Muscle of leg (tissue), 11 donors: ENCODE results near the gene TEX35. TPM values are rescaled to one million over a fixed set of nuclear protein-coding genes. Genes with fewer than 3 reads are reported as not detected.
"Not testable (repeated sequence)": the region's sequence is repeated elsewhere in the genome, so short reads cannot be mapped to it uniquely, and the experiment has no call there.

Experiments
- DNase-seq: peaks from one replicate; pipeline ENCODE4 v3.0.0; 2013
- H3K27ac ChIP-seq: one replicate; pipeline ENCODE4 v1.5.1; 2013; ENCODE audit warnings: mild to moderate bottlenecking, low read length, control low read depth
- H3K27me3 ChIP-seq: one replicate; pipeline ENCODE4 v1.6.1; 2013; ENCODE audit warnings: low read length; ENCODE audit not compliant: control insufficient read depth, insufficient read depth
- H3K36me3 ChIP-seq: one replicate; pipeline ENCODE4 v1.6.1; 2013; ENCODE audit warnings: low read length; ENCODE audit not compliant: control insufficient read depth, insufficient read depth
- H3K4me1 ChIP-seq: one replicate; pipeline ENCODE4 v1.6.1; 2013; ENCODE audit warnings: low read length; ENCODE audit not compliant: control insufficient read depth, insufficient read depth
- H3K4me3 ChIP-seq: one replicate; pipeline ENCODE4 v1.5.1; 2013; ENCODE audit warnings: low read length, control low read depth
- H3K9me3 ChIP-seq: replicated peaks from 2 replicates; pipeline ENCODE4 v1.6.1; 2013; ENCODE audit warnings: low read depth, low read length; ENCODE audit not compliant: control insufficient read depth
- WGBS: methylation state at CpG from one replicate; pipeline ENCODE4 v1.1.5; 2013; ENCODE audit warnings: missing lambda C conversion rate; ENCODE audit not compliant: insufficient coverage; 5-methylcytosine and 5-hydroxymethylcytosine counted together
- polyA plus RNA-seq, 8 donors: library from polyadenylated mRNA; unstranded; fragments of 120-200 nt; gene quantifications; one replicate each; pipeline versions ENCODE4 v1.2.1 to v1.2.3, GENCODE V29; 2013; ENCODE audit warnings: inconsistent platforms in 1 of 8, low replicate concordance in 1 of 8; ENCODE audit not compliant: insufficient read length in 8 of 8, insufficient read depth in 1 of 8
- total RNA-seq: library from RNA; stranded (reverse); fragments of 120-200 nt; gene quantifications from one replicate; pipeline ENCODE4 v1.2.4, GENCODE V29; 2013

The TEX35 gene
- total and polyA plus RNA-seq, 9 donors: 0.13 to 0.18 TPM; not detected in 7

DNA sequence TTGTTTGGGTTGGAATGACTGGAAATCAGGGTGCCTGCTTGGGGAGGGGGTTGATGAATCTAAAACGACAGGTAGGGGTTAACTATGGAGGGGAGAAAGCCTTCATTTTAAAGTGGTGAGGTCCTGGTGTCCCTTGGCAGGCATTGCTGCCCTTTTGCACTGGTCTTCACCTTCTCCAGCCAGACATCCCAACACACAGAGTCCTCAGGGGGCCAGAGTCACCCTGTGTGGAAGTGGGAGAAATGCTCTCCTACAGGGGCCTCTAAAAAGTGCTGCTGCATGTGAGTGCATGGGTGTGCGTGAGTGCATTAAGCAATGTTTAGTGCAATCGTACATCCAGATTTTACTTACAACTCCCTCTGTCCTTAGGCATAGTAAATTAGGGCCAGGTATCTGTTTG is 39.0 kb downstream of the TEX35 start:
- H3K36me3 ChIP-seq: peaks cover 14% of the 10 kb centered on the region
- 100% methylated on average over 1 of the region's 3 CpGs for WGBS
- H3K4me1 ChIP-seq: no peaks in the 10 kb centered on the region
- no peak overlapping the region for H3K4me3 ChIP-seq
- peaks cover 5% of the 10 kb centered on the region for H3K9me3 ChIP-seq
- DNase-seq: no peak
- H3K27me3 ChIP-seq: no peaks in the 10 kb centered on the region
- H3K27ac ChIP-seq: no peak overlapping the region

- DNase-seq: no peak
- Histone ChIP-seq H3K4me3 (no peak overlapping the region), H3K27ac (no peak overlapping the region), H3K36me3 (peaks cover 6% of the 10 kb centered on the region), H3K9me3 (peaks cover 5% of the 10 kb centered on the region), H3K4me1 (no peaks in the 10 kb centered on the region), H3K27me3 (no peaks in the 10 kb centered on the region)
- whole genome bisulfite sequencing: 93% methylated on average over 3 of the region's 3 CpGs
Measured at GRCh38 chr1:178552856-178553255, 39.9 kb downstream of the TEX35 start.

DNA sequence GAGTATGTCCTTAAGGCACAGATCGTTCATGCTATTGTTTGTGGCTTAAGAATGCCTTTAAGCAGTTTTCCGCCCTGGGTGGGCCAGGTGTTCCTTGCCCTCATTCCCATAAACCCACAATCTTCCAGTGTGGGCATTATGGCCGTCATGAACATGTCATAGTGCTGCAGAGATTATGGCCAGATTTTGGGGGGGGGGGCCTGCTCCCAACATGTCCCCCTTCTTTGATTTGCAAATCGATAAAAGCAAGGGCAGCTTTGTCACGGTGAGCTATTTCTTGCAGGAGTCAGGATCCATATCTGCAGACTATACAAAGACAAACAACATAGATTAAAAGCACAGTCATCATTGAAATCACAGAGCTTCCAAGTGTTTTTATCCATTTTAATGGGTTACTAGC is 41.4 kb downstream of the TEX35 start:
- H3K27ac ChIP-seq, H3K4me1 ChIP-seq, H3K36me3 ChIP-seq, DNase-seq, H3K9me3 ChIP-seq, H3K4me3 ChIP-seq, H3K27me3 ChIP-seq: not testable (repeated sequence)
- whole genome bisulfite sequencing: 100% methylated on average over 2 of the region's 5 CpGs

- not testable (repeated sequence) for H3K27me3 ChIP-seq, H3K27ac ChIP-seq, H3K4me3 ChIP-seq, DNase-seq, H3K4me1 ChIP-seq, H3K9me3 ChIP-seq, H3K36me3 ChIP-seq
- WGBS: no CpG with 5 or more reads among the region's 1 CpG
Measured at GRCh38 chr1:178555613-178556012, 42.7 kb downstream of the TEX35 start.

GRCh38 chr1:178558816-178559215 is 45.9 kb downstream of the TEX35 start:
- not testable (repeated sequence) for H3K27me3 ChIP-seq, DNase-seq, H3K36me3 ChIP-seq, H3K4me1 ChIP-seq, H3K9me3 ChIP-seq, H3K4me3 ChIP-seq, H3K27ac ChIP-seq
- 60% methylated on average over 1 of the region's 5 CpGs for WGBS

GRCh38 chr1:178560871-178561376 is 48.0 kb downstream of the TEX35 start:
- Histone ChIP-seq H3K27me3 (no peaks in the 10 kb centered on the region), H3K27ac (no peak overlapping the region), H3K4me3 (no peak overlapping the region), H3K9me3 (no peaks in the 10 kb centered on the region), H3K4me1 (peaks cover 8% of the 10 kb centered on the region), H3K36me3 (no peaks in the 10 kb centered on the region)
- no peak for DNase-seq
- 86% methylated on average over 1 of the region's 8 CpGs for WGBS

- no peak for DNase-seq
- WGBS: 100% methylated on average over 1 of the region's 7 CpGs
Measured at GRCh38 chr1:178563099-178563820, 50.4 kb downstream of the TEX35 start.

GRCh38 chr1:178564086-178564782 is 51.3 kb downstream of the TEX35 start:
- Histone ChIP-seq H3K27me3 (no peaks in the 10 kb centered on the region), H3K36me3 (no peaks in the 10 kb centered on the region), H3K4me1 (peaks cover 8% of the 10 kb centered on the region), H3K27ac (no peak overlapping the region), H3K9me3 (peaks cover 4% of the 10 kb centered on the region), H3K4me3 (no peak overlapping the region)
- peak; percentile 69 for DNase-seq
- 37% methylated on average over 3 of the region's 4 CpGs for WGBS

More at GRCh38 chr1:178563099-178563820, 50.4 kb downstream of the TEX35 start:
- no peaks in the 10 kb centered on the region for H3K27me3 ChIP-seq
- peaks cover 8% of the 10 kb centered on the region for H3K4me1 ChIP-seq
- H3K9me3 ChIP-seq: peaks cover 4% of the 10 kb centered on the region
- H3K36me3 ChIP-seq: no peaks in the 10 kb centered on the region
- H3K27ac ChIP-seq: no peak overlapping the region
- H3K4me3 ChIP-seq: no peak overlapping the region

GRCh38 chr1:178564783-178565180 is 51.9 kb downstream of the TEX35 start:
- H3K4me1 ChIP-seq: peaks cover 8% of the 10 kb centered on the region
- H3K9me3 ChIP-seq: peaks cover 4% of the 10 kb centered on the region
- no peaks in the 10 kb centered on the region for H3K27me3 ChIP-seq
- DNase-seq: no peak
- 60% methylated on average over 2 of the region's 2 CpGs for WGBS
- H3K36me3 ChIP-seq: no peaks in the 10 kb centered on the region
- H3K4me3 ChIP-seq: no peak overlapping the region
- H3K27ac ChIP-seq: no peak overlapping the region

DNA sequence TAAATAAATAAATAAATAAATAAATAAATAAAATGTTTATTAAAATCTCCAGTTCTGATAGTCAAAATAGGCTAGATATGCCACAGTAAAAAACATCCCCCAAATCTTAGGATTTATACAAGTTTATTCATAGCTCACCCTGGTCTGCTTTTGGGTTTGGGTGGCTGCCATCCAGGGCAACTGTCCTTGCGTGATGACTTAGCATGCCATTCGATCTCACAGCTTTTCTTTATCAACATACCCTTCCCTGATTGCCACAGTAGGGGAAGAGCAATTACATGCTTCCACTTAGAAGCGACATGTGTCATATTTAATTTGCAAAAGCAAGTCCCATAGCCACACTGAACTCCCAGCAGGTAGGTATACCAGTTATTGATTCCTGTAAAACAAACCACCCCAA is 52.7 kb downstream of the TEX35 start:
- WGBS: 87% methylated on average over 3 of the region's 3 CpGs
- Histone ChIP-seq H3K27ac (no peak overlapping the region), H3K4me1 (peaks cover 8% of the 10 kb centered on the region), H3K36me3 (no peaks in the 10 kb centered on the region), H3K27me3 (no peaks in the 10 kb centered on the region), H3K9me3 (peaks cover 4% of the 10 kb centered on the region), H3K4me3 (no peak overlapping the region)
- no peak for DNase-seq
